ENCODE results near the gene OIT3.
"Not testable (repeated sequence)": the region's sequence is repeated elsewhere in the genome, so short reads cannot be mapped to it uniquely, and the experiment has no call there.

OIT3 gene

DNA sequence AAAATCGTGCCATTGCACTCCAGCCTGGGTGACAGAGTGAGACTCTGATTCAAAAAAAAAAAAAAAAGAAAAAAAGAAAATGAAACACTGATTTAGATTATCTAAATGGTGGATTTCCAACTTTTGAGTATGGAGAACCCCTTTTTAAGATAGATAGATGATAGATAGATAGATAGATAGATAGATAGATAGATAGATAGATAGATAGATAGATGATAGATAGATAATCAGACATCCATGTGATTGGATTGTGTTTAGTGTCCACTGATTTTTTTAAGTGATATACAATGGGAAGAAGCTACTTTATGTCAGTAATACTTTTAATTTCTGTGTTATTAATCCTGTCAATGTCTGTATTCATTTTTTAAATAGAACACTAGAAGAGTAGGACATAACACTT is 6.0 kb downstream of the OIT3 start:
- DNase-seq (ENCODE audit: extremely low read depth in 1 of 2, low read depth in 1 of 2) = no peak

DNA sequence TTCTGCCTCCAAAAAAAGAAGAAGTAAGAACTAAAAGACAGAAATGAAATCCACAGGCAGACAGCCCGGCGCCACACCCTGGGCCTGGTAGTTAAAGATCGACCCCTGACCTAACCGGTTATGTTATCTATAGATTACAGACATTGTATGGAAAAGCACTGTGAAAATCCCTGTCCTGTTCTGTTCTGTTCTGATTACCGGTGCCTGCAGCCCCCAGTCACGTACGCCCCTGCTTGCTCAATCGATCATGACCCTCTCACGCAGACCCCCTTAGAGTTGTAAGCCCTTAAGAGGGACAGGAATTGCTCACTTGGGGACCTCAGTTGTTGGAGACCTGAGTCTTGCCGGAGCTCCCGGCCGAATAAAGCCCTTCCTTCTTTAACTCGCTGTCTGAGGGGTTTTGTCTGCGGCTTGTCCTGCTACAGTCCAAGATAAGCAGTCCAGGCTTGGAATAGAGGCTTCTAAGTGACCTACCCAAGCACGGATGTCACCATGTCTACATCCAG is 10.5 kb downstream of the OIT3 start:
- not testable (repeated sequence) for DNase-seq (ENCODE audit: extremely low read depth in 1 of 2, low read depth in 1 of 2)

DNA sequence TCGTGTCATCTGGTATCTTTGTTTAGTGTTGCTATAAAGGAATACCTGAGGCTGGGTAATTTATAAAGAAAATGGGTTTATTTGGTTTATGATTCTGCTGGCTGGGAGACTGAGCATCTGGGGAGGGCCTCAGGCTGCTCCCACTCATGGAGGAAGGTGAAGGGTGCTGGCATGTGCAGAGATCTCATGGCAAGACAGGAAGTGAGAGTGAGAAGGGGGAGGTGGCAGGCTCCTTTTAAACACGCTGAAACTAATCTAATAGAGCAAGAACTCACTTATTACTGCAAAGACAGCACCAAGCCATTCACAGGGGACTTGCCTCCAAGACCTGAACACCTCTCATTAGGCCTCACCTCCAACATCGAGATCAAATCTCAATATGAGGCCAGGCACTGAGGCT is 11.3 kb downstream of the OIT3 start:
- no peak for DNase-seq (ENCODE audit: extremely low read depth in 1 of 2, low read depth in 1 of 2)

DNA sequence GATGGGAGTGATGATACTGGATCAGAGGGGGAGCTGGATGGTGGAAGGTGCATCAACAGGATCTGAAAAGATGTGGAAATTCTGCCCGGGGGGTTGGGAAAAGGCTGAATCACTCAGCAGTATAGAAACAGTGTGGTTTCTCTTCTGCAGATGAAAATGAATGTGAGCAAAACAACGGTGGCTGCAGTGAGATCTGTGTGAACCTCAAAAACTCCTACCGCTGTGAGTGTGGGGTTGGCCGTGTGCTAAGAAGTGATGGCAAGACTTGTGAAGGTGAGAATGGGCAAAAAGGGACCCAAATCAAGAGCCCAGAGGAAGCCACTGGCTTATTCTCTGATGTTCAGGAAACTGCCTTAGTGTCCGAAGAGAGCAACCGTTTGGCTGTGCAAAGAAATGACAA is 12.9 kb downstream of the OIT3 start:
- no peak for DNase-seq (ENCODE audit: extremely low read depth in 1 of 2, low read depth in 1 of 2)

DNA sequence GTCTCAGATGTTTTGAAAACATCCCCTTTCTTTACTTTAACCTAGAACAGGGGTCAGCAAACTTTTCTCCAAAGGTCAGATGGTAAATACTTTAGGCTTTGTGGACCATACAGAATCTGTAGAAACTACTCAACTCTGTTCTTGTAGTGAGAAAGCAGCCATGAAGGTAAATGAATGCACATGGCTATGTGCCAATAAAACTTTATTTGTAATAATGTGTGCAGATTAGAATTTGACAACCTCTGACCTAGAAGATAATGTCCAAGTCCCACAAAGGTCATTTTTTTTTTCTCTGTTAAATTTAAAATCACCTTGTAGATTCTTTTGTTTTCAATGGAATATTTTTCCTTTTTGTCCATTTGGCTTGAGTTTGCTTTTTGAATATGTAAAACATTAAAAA is 17.2 kb downstream of the OIT3 start:
- no peak for DNase-seq (ENCODE audit: extremely low read depth in 1 of 2, low read depth in 1 of 2)

DNA sequence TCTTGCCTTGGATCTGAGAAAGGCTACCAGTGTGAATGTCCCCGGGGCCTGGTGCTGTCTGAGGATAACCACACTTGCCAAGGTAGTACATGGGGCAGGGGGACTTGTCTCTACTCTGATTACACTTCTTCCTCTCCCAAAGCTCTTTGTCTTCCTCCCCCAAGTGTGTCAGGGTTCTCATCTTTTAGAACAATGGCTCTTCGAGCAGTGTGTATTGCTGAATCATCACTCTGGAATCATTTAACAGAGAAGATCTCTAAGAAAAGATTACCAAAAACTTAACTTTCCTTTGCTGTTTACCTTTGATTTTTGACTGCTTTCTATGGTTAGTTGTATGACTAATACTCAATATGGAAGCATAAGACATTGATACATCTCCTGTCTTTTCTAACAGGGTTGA is 18.2 kb downstream of the OIT3 start:
- DNase-seq (ENCODE audit: extremely low read depth in 1 of 2, low read depth in 1 of 2) = no peak

DNA sequence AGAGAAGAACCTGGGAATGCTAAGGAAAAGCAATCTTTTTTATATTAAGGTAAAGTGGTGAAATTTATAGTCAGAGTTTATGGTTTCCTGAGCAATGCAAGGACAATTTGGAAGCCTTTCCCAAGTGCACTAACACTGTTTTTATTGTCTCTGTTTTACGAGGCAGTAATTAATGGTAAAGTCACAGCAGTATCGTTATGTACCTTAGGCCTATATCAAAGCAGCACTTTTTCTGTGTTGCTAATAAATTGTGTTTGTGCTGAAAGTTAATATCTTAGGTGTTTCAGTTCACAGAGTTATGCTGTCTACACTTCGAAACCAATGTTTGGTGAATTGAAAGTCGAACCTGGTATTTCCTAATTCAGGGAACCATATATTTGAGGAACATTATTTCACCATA is 19.2 kb downstream of the OIT3 start:
- no peak for DNase-seq (ENCODE audit: extremely low read depth in 1 of 2, low read depth in 1 of 2)

DNA sequence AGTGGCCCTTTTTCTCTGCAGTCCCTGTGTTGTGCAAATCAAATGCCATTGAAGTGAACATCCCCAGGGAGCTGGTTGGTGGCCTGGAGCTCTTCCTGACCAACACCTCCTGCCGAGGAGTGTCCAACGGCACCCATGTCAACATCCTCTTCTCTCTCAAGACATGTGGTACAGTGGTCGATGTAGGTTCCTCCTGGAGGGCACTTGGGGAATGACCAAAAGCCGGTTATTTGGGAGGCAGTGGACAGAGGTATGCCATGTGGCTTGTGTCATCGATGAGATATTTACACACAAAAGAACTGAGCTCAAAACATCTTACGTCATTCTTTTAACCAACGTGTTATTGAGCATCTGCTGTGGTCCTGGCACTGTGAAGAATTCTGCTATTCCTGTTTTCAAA is 19.7 kb downstream of the OIT3 start:
- no peak for DNase-seq (ENCODE audit: extremely low read depth in 1 of 2, low read depth in 1 of 2)

DNA sequence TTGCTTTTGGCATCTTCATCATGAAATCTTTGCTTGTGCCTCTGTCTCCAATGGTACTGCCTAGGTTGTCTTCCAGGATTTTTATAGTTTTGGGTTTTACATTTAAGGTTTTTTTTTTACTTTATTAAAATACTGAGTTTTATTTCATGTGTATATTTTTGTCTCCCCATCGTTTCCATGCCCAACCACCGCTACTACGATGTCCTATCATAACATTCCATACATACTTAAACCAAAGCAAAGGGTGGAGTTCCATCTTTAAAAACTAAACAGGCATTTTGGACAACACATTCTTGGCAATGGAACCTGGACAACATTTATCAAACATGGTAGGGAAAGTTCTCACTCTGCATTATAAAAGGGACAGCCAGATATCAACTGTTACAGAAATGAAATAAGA is 23.7 kb downstream of the OIT3 start:
- not testable (repeated sequence) for DNase-seq (ENCODE audit: extremely low read depth in 1 of 2, low read depth in 1 of 2)

DNA sequence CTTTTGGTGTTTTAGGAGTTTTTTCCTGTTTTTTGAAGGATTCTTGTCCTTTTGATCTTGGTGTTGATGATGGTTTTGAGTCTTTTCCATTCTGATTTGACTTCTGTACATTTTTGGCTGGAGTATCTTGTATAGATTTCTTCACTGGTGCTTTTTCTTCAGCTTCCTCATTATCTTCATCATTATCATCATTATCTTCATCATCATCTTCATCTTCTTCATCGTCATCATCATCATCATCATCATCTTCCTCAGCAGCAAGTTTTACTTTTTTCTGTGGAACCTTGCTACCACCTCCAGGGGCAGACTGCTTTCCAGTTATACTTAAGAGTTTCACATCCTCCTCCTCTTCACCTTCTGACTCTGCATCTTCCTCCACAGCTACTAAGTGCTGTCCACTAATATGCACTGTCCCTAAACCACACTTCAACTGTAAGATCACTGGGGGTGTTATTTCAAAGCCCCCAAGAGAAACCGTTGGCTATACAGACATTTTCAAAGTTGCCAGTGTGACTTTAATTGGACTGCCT is 24.3 kb downstream of the OIT3 start:
- not testable (repeated sequence) for DNase-seq (ENCODE audit: extremely low read depth in 1 of 2, low read depth in 1 of 2)

DNA sequence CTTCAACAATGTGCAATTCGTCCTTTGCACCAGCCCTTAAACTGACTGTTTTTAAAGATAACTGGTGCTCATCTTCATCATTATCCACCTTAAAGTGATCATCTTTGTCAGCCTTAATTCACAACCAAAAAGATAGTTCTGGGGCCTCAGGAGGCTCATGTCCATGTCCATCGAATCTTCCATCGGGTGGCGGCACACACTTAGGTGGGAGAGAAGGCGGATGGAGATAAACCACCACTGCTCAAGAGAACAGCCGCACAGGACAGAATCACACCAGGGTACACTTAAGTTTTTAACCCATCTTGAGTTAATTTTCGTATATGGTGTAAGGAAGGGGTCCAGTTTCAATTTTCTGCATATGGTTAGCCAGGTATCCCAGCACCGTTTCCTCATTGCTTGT is 24.8 kb downstream of the OIT3 start:
- DNase-seq (ENCODE audit: extremely low read depth in 1 of 2, low read depth in 1 of 2) = no peak

DNA sequence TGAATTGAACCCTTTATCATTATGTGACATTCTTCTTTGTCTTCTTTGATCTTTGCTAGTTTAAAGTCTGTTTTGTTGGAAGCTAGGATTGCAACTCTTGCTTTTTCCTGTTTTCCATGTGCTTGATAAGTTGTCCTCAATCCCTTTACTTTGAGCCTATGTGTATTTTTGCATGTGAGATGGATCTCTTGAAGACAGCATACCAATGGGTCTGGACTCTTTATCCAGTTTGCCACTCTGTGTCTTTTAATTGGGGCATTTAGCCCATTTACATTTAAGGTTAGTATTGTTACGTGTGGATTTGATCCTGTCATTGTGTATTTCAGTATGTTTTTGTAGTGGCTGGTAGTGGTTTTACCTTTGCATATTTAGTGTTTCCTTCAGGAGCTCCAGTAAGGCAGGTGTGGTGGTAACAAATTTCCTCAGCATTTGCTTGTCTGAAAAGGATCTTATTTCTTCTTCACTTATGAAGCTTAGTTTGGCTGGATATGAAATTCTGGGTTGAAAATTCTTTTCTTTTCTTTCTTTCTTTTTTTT is 27.7 kb downstream of the OIT3 start:
- not testable (repeated sequence) for DNase-seq (ENCODE audit: extremely low read depth in 1 of 2, low read depth in 1 of 2)

DNA sequence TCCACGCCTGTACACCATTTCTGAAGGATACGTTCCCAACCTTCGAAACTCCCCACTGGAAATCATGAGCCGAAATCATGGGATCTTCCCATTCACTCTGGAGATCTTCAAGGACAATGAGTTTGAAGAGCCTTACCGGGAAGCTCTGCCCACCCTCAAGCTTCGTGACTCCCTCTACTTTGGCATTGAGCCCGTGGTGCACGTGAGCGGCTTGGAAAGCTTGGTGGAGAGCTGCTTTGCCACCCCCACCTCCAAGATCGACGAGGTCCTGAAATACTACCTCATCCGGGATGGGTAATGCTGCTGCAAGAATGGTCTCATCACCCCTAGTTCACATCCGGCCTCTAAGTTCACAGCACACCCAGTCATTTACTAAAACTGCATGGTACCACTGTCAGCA is 30.8 kb downstream of the OIT3 start:
- DNase-seq (ENCODE audit: extremely low read depth in 1 of 2, low read depth in 1 of 2) = no peak

DNA sequence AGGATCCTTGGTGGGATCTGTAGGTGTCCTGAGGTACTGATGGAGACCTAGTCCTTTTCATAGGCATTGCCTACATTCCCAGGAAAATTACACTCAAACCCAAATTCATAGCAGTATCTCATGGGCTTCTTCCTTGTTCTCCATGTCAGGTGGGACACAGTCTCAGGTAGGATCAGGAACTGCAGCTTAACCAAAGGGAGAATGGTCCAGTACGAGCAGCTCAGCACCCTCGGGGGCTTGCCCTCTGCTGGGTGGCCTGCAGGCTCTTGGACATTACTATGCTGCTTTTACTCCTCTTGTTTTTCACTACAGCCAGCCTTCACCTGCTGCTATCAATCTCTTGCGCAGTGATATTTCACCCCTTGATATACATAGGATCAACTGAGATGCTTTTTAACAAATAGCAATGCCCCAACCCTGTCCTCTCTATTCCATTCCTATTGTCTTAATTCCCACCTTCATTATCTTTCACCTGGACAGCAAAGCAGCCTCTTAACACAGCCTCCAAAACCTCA is 32.5 kb downstream of the OIT3 start:
- DNase-seq (ENCODE audit: extremely low read depth in 1 of 2, low read depth in 1 of 2) = no peak

DNA sequence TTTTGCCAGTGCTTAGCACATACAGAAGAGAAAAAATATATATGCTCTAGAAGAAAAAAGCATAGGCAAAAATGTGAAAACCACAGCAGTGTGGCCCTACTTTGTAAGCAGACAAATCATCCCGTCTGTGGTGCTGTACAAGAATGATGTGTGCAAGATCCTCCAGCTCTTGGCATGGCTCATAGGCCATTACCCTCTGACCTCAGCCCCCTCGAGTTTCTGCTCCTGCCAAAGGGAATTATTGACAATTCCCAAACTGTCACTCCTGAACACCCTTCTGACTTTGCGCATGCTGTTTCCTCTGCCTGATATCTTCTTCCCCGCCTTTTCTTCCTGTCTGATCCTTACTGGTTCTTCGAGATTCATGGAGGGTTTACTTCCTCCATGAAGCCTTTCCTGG is 33.9 kb downstream of the OIT3 start:
- DNase-seq (ENCODE audit: extremely low read depth in 1 of 2, low read depth in 1 of 2) = no peak

DNA sequence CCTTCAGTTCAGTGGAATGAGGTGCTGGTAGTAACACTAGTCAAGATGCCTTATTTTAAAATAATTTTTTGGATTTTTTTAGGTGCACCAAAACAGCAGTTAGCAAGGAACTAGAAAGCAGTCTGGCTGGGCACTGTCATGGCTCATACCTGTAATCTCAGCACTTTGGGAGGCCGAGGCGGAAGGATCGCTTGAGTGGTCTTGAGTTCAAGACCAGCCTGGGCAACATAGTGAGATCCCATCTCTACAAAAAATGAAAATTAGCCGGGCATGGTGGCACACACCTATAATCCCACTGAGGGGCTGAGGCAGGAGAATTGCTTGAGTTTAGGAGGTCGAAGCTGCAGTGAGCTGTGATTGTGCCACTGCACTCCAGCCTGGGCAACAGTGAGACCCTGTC is 35.3 kb downstream of the OIT3 start:
- DNase-seq (ENCODE audit: extremely low read depth in 1 of 2, low read depth in 1 of 2) = no peak

DNA sequence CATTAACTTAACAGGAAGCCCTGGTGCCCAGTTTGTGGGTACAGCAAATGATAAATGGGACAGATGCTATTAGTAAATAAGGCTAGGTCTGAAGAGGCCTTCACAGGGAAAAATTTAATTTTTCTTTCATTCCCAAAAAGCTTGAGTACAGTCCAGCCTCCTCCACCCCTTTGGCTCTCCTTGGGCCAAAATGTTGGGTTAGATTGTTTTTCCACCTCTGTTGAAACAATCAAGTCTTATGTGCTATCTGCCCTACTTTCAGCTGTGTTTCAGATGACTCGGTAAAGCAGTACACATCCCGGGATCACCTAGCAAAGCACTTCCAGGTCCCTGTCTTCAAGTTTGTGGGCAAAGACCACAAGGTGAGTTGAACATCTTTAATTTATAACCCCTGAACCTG is 36.7 kb downstream of the OIT3 start:
- DNase-seq (ENCODE audit: extremely low read depth in 1 of 2, low read depth in 1 of 2) = no peak

DNA sequence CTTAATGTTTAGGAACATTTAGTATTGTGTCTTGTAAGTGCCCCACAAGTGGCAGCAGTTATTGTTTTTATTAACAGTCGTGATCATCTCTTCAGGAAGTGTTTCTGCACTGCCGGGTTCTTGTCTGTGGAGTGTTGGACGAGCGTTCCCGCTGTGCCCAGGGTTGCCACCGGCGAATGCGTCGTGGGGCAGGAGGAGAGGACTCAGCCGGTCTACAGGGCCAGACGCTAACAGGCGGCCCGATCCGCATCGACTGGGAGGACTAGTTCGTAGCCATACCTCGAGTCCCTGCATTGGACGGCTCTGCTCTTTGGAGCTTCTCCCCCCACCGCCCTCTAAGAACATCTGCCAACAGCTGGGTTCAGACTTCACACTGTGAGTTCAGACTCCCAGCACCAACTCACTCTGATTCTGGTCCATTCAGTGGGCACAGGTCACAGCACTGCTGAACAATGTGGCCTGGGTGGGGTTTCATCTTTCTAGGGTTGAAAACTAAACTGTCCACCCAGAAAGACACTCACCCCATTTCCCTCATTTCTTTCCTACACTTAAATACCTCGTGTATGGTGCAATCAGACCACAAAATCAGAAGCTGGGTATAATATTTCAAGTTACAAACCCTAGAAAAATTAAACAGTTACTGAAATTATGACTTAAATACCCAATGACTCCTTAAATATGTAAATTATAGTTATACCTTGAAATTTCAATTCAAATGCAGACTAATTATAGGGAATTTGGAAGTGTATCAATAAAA is 38.9 kb downstream of the OIT3 start:
- no peak for DNase-seq (ENCODE audit: extremely low read depth in 1 of 2, low read depth in 1 of 2)

DNA sequence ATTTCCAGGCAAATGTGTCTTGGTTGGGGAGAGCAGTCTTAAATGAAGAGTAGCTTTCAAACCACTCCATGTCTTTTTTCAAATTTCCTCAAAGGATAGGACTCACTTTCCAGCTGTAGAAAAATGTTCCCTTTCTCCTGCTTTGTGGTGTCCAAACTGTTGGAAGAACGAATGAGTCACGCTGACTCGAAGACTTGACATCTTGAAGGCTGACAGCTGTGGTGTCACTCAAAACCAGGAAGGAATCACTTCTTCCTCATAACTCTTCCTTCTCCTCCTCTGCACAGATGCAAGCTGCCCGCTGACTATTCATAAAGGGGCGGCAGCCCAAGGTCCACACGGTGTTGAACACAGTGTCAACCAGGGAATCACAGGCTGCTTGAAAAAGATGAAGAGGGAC is 41.8 kb downstream of the OIT3 start:
- no peak for DNase-seq (ENCODE audit: extremely low read depth in 1 of 2, low read depth in 1 of 2)

DNA sequence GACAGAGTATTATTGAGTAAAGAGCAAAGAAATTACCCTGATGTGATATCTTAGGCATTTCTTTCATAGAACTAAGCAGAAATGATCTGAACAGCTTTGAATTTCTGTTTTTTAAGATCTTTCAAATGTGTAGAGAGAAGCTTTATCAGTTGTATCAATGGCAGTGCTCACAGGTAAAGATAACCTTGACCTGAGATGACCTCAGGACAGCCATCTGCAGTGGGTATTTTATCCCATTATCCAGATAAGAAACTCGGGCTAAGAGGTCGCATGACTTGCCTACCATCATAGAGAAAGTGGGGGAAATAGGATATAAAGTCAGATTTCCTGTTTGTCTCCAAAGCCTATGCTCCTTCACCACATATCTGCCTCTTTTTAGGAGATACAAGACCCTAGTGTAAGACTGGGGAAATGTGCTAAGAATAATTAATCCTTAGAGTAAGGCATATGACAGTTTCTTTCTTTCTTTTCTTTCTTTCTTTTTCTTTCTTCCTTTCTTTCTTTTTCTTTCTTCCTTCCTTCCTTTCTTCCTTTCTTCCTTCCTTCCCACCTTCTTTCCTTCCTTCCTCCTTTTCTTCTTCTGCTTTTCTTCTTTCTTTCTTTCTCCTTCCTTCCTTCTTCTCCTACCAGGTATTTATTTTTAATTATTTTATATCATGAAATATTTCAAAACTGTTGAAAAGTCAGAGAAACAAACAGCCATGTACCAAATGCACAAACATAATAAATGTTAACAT is 50.1 kb downstream of the OIT3 start:
- no peak for DNase-seq (ENCODE audit: extremely low read depth in 1 of 2, low read depth in 1 of 2)

DNA sequence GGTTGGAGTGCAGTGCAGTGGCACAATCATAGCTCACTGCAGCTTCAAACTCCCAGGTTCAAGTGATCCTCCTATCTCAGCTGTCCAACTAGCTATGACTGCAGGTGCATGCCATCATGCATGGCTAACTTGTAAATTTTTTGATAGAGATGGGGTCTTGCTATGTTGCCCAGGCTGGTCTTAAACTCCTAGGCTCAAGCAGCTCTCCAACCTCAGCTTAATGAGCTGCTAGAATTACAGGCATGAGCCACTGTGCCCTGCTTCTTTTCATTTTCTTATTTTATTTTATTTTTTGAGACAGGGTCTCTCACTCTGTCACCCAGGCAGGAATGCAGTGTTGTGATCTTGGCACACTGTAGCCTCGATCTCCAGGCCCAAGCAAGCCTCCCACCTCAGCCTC is 53.4 kb downstream of the OIT3 start:
- DNase-seq (ENCODE audit: extremely low read depth in 1 of 2, low read depth in 1 of 2) = no peak

DNA sequence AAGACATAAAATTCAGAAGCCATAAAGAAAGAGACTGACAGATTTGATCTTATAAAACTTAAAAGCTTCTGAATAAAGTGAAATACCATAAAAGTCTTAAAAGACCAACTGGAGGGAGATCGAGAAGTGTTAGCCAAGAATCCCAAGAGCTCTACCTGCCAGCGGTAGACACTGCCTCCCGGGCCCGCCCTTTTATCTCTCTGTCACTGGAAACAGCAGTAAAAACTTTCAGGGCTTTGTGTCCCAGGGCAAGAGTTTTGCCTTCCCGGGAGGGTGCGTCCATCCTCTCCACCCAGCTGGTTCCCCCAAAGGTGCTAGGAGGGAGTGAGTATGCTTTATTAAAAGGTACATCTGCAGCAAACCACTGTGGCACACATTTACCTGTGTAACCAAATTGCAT is 55.2 kb downstream of the OIT3 start:
- DNase-seq (ENCODE audit: extremely low read depth in 1 of 2, low read depth in 1 of 2) = no peak

Data from stimulated activated CD8-positive, alpha-beta memory T cell treated with anti-CD3 and anti-CD28 coated beads, Interleukin-7, amount 100 ng/mL, for 48 hours (primary cell).